HG03045 (cell line): ENCODE measurements around the gene ART1.
"Not testable (repeated sequence)": the region's sequence is repeated elsewhere in the genome, so short reads cannot be mapped to it uniquely, and the experiment has no call there.

Source experiments
- ATAC-seq: cut with Tn5 transposase; IDR thresholded peaks from one replicate; pipeline ENCODE4 v1.9.1; 2021; ENCODE audit warnings: mild to moderate bottlenecking, moderate library complexity; ENCODE audit not compliant: unreplicated experiment

Gene ART1, protein sequence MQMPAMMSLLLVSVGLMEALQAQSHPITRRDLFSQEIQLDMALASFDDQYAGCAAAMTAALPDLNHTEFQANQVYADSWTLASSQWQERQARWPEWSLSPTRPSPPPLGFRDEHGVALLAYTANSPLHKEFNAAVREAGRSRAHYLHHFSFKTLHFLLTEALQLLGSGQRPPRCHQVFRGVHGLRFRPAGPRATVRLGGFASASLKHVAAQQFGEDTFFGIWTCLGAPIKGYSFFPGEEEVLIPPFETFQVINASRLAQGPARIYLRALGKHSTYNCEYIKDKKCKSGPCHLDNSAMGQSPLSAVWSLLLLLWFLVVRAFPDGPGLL

GRCh38 chr11:3644817-3645235 is at the start of gene ART1:
Gene ART1 (plus strand): TSS chr11:3645128. CDS start chr11:3659214, 14,086 bp downstream.
- ATAC-seq, result no peak

- not testable (repeated sequence) for ATAC-seq
Measured at GRCh38 chr11:3597743-3598142, 47.2 kb upstream of the ART1 start.

DNA sequence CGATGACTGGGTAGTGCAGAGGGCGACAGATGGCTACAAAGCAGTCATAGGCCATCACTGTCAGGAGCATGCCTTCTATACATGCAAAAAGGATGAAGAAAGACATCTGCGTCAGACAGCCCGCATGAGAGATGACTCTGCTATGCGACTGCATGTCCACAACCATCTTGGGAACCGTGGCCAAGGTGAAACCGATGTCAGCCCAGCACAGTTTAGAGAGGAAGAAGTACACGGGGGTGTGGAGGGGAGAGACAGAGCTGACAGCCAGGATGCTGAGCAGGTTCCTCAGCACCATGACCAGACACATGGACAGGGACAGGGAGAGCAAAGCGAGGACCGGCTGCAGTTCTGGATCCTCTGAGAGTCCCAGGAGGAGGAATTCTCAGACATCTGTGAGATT is 44.7 kb upstream of the ART1 start:
- not testable (repeated sequence) for ATAC-seq

DNA sequence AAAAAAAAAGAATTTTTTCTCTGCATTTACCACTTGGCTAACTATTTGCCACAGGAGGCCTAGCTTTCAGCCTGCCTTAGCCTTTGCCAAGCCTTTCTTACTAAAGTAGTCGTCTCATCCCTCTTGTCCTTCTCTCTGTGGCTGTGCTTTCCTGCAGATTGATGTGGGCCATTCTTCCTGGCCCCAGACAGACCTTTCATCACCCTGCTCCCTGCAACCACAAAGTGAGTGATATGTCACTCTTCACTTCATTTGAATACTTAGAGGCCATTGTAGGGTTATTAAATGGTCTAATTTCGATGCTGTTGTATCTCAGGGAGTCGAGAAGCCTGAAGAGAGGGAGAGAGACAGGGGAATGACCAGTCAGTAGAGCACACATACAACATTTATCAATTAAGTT is 40.8 kb upstream of the ART1 start:
- ATAC-seq, result no peak

- no peak for ATAC-seq
Measured at GRCh38 chr11:3605283-3605662, 39.7 kb upstream of the ART1 start.

- ATAC-seq, result no peak
Measured at GRCh38 chr11:3605771-3606203, 39.1 kb upstream of the ART1 start.

GRCh38 chr11:3609416-3610265 is 35.3 kb upstream of the ART1 start:
- ATAC-seq, result no peak

- ATAC-seq, result no peak
Measured at GRCh38 chr11:3610846-3611245, 34.1 kb upstream of the ART1 start.

- no peak for ATAC-seq
Measured at GRCh38 chr11:3611976-3612678, 32.8 kb upstream of the ART1 start.

DNA sequence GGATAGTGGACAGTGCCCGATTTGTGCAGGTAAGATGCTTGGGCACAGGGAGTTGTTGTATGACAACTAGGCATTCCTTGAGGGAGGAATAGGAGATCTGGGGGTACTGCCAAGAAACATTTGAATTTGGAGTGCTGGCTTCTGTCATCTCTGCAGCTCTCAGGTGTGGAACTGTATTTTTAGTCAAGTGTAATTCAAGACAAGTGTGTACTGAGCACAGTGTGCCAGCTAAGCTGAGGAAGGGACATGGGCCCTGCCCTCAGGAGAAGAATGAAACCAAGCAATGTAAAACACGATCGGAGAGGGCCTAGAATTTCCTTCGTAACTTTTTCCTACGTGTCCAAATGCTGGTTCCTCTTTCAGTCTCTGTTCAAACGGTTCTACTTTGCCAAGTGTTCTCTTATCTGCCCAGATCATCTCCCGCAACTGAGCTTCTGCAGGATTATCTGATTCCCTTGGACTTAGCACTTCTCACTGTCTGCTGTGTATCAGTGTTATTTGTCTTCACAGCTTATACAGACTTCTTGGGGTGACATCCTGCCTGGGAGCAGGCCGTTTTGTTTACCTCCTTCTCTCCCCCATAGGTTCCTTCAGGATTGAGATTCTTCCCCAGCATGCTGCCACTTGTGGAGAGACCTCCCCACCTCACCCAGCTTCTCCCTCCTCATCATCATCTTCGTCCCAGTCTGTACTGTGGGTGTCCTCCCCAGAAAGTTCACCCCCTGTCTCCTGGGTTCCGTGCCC is 30.8 kb upstream of the ART1 start:
- ATAC-seq, result no peak

DNA sequence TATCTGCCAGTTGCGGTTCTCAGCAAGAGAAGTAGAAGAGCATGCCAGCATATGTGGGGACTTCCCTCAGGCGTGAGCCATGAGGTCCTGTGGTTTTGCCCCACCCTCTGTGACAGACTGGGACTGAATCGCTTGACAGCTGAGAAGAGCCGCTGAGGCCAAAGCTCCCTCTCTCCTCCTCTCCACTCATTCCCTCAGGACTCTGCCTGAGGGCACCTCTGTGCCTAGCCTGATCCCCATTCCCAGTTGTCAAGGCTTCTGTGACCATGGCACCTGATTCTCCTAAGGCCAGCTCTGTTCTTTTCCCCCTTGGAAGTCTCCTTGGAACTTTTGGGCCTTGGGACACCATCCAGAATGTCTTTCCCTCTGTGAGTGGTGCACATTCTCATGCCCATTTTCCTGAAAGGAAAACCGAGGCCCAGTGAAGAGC is 30.2 kb upstream of the ART1 start:
- no peak for ATAC-seq

DNA sequence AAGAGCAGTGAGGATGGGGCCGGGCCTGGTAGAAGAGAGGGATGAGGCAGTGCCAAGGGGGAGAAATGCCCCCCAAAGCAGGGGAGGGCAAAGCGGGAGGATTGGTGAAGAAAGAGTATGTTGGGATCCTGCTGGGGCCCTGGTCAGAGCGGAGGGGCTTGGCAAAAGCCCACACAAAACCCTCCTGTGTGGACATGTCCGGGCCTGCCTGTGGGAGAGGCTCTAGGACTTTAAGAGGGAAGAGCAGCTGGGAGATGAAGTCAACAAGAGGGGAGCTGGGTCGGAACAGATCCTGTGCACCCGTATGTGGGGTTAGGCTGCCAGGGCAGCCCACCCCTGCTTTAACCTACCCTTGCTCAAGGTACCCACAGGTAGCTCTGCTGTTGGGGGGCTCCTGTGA is 28.9 kb upstream of the ART1 start:
- no peak for ATAC-seq

- ATAC-seq, result no peak
Measured at GRCh38 chr11:3616721-3617460, 28.0 kb upstream of the ART1 start.

DNA sequence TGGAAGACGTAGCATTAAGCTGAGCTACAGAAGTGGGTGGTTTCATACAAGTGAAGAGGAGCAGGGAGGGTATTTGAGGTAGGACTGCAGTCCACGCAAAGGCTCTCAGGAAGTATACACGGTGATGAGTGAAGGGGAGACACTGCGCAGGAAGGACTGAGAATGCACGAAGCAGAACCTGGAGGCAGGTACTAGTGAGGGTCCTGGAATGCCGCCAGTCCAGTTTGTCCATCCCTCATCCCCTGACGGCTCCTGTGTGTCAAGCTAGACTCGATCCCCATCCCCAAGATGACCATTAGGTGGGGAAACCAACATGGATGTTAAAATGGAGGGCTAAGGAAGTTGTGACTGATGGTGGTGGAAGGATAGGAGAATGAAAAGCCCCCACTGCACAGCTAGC is 26.9 kb upstream of the ART1 start:
- no peak for ATAC-seq

DNA sequence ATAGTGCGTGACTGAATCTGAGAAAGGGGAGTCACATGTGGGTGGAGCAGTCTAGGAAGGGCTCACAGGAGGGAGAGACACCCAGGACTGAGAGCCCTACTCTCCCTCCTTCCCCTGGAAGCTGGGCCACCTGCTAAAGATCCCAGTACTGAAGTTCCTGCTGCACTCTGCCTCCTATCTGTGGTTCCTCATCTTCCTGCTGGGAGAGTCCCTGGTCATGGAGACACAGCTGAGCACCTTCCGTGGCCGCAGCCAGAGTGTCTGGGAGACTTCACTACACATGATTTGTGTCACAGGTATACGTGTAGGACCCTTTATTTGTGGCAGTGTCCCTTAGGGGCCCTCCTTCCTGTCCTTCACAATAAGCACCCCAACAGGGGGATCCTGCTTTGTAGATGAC is 22.4 kb upstream of the ART1 start:
- ATAC-seq, result no peak

DNA sequence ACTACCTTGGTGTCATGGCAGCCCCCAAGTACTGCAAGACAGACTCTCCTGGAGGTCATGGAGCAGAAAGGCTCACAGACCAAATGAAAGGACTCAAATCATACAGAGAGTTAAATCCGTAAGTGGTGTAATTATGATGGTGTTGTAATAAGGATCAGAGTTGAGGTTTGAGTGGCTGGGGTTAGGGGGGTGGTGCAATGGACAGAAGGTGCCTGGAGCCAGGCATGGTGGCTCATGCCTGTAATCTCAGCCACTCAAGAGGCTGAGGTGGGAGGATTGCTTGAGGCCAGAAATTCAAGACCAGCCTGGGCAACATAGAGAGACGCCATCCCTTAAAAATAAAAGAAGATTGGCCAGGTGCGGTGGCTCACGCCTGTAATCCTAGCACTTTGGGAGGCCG is 21.8 kb upstream of the ART1 start:
- ATAC-seq, result no peak

- no peak for ATAC-seq
Measured at GRCh38 chr11:3623767-3624458, 21.0 kb upstream of the ART1 start.

DNA sequence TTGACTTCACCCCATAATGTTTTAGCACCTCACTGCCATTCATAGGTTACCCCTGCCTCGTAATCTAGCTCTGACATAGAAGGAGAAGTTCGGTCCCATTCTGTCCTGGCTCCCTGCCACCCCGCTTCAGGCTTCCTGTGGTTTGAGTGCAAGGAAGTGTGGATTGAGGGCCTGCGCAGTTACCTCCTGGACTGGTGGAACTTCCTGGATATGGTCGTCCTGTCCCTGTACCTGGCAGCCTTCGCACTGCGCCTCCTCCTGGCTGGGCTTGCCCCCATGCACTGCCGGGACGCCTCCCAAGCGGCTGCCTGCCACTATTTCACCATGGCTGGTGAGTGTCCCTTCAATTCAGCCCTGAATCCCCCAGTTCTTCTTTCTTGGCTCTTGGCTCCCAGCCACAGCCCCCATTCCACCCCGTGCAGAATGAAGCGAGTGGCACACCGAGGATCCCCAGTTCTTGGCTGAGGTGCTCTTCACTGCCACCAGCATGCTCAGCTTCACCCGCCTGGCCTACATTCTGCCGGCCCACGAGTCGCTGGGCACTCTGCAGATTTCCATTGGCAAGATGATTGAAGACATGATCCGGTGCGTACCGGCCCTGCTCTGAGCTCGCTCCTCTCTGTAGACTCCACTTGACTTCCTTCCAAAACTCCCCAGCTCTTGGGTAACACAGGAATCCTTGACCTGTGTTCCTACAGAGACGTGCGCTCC is 18.5 kb upstream of the ART1 start:
- no peak for ATAC-seq

DNA sequence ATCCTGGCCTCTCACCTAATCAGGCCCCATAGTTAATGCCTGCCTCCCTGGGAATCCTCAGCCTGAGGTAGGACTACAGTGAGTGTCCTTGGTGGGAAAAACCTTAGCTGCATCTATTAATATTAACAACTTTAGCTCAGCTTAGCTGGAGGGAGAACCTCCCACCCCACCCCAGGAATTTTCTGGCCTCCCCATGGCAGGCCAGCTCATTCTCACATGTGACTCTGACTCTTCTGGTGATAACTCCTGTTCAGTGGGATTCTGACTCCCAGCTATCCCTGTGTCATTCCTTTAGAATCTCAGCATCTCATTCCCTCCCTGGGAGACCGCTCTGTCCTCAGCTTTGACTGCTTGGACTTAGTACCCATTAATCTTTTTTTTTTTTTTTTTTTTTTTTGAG is 17.6 kb upstream of the ART1 start:
- no peak for ATAC-seq
